ENCODE results near the gene SEPTIN14.
"Not testable (repeated sequence)": the region's sequence is repeated elsewhere in the genome, so short reads cannot be mapped to it uniquely, and the experiment has no call there.

Gene SEPTIN14

DNA sequence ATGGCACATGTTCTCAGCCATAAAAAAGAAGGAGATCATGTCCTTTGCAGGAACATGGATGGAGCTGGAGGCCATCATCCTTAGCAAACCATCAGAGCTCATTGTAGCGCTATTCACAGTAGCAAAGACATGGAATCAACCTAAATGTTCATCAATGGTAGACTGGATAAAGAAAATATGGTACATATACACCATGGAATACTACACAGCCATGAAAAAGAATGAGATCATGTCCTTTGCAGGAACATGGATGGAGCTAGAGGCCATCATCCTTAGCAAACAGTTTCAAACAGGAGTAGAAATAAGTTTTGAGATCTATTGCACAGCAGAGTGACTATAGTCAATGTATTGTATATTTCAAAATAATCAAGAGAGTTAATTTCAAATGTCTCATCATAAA, 17.4 kb downstream of the SEPTIN14 start:
- H3K27ac Mint-ChIP-seq; H3K4me3 Mint-ChIP-seq; ATAC-seq (replicated peaks); H3K9me3 Mint-ChIP-seq; H3K36me3 Mint-ChIP-seq (ENCODE audit: insufficient read depth); DNase-seq; H3K4me1 Mint-ChIP-seq (ENCODE audit: low read depth in 2 of 2); H3K27me3 Mint-ChIP-seq: not testable (repeated sequence)

DNA sequence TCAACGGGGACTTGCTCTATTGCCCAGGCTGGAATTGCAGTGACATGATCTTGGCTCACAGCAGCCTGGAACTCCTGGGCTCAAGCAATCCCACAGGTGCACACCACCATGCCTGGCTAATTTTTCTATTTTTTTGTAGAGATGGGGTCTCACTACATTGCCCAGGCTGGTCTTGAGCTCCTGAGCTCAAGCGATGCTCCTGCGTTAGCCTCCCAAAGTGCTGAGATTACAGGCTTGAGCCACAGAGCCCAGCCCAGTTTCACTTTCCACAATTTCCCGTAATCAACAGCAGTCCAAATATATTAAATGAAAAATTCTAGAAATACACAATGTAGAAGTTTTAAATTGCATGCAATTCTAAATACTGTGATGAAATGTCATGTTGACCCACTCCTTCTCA, 24.0 kb downstream of the SEPTIN14 start:
- H3K9me3 Mint-ChIP-seq = no peaks in the 10 kb centered on the region
- DNase-seq = no peak
- peaks cover 0 to 7% of the 10 kb centered on the region in 2 donors for H3K27me3 Mint-ChIP-seq
- no peak for ATAC-seq (replicated peaks)
- H3K27ac Mint-ChIP-seq = no peak overlapping the region
- H3K36me3 Mint-ChIP-seq (ENCODE audit: insufficient read depth) = no peaks in the 10 kb centered on the region
- H3K4me1 Mint-ChIP-seq (ENCODE audit: low read depth in 2 of 2) = no peaks in the 10 kb centered on the region
- H3K4me3 Mint-ChIP-seq = no peak overlapping the region

DNA sequence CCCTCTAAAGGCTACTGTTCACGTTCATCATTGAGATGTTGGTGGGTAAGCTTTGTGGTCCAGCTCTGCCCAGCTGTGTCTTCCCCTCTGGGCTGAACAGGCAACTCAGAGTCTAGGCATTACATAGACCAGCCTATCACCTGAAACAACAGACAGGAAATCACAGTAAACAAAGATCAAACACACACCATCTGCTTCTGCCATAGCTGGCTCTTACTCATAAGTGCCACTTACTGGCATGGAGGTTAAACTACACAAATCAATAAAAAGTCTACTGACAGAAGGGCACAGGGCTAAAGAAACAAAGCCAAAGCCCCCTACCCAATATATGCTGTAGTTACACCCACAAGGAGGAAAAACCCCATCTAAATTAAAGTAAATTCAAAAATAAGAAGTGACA, 35.0 kb downstream of the SEPTIN14 start:
- no peak overlapping the region for H3K27ac Mint-ChIP-seq

DNA sequence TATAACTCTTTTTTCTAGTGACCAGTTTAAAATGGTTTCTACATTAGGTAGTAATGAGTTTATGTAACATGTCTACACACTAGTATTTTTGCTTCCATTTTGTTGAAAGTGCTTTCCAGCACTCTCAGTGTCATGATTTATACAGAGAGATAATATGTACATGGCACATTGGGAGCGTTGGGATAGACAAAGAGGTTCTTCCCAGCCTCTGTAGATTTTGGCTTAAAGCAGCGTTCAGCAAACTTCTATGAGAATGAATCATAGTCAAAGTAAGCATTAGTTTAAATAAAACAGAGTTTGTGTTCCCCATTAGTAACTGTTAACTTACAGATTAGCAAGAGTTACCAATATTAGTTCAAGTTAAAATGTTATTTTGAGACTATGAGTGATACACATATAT, 43.9 kb downstream of the SEPTIN14 start:
- Mint-ChIP-seq H3K9me3 (peaks cover 4 to 6% of the 10 kb centered on the region in 2 donors), H3K27ac (no peak overlapping the region), H3K36me3 (ENCODE audit: insufficient read depth) (no peaks in the 10 kb centered on the region), H3K4me1 (ENCODE audit: low read depth in 2 of 2) (no peaks in the 10 kb centered on the region), H3K27me3 (peaks cover 23 to 30% of the 10 kb centered on the region in 2 donors), H3K4me3 (no peak overlapping the region)
- ATAC-seq (replicated peaks) = no peak
- no peak for DNase-seq

More for the DNA sequence above, 35.0 kb downstream of the SEPTIN14 start:
- H3K4me3 Mint-ChIP-seq = no peak overlapping the region
- peaks cover under 1 to 6% of the 10 kb centered on the region in 2 donors for H3K27me3 Mint-ChIP-seq
- H3K36me3 Mint-ChIP-seq (ENCODE audit: insufficient read depth) = no peaks in the 10 kb centered on the region
- no peak for DNase-seq
- peaks cover 10 to 16% of the 10 kb centered on the region in 2 donors for H3K9me3 Mint-ChIP-seq
- ATAC-seq (replicated peaks) = no peak
- no peaks in the 10 kb centered on the region for H3K4me1 Mint-ChIP-seq (ENCODE audit: low read depth in 2 of 2)

DNA sequence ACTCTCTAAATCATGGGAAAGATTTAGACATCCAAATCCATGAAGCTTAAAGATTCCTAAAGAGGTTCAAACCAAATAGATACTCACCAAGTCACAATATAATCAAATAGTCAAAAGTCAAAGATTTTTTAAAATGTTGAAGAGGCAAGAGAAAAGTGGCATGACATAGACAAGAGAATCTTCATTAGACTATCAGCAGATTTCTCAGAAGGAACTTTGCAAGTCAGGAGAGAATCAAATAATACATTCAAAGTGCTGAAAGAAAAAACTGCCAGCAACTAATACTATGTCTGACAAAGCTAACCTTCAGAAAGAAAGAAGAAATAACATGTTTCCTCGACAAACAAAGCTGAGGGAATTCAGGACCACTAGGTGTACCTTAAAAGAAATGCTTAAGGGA, 65.3 kb downstream of the SEPTIN14 start:
- H3K4me3 Mint-ChIP-seq; H3K9me3 Mint-ChIP-seq; ATAC-seq (replicated peaks); H3K36me3 Mint-ChIP-seq (ENCODE audit: insufficient read depth); H3K27me3 Mint-ChIP-seq; H3K4me1 Mint-ChIP-seq (ENCODE audit: low read depth in 2 of 2); DNase-seq; H3K27ac Mint-ChIP-seq: not testable (repeated sequence)

DNA sequence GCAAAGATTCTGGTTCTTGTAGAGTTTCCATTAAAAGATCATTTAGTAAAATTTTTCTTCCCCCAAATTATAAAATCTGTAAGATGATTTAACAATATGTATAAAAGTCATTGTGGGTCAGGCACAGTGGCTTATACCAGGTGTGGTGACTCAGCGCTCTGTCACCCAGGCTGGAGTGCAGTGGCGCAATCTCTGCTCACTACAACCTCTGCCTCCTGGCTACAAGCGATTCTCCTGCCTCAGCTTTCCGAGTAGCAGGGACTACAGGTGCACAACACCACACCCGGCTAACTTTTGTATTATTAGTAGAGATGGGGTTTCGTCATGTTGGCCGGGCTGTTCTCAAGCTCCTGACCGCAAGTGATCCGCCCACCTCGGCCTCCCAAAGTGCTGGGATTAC, 68.0 kb downstream of the SEPTIN14 start:
- H3K27me3 Mint-ChIP-seq = peaks cover 0 to 20% of the 10 kb centered on the region in 2 donors
- H3K4me3 Mint-ChIP-seq = no peak overlapping the region
- H3K9me3 Mint-ChIP-seq = peaks cover 0 to 4% of the 10 kb centered on the region in 2 donors
- no peaks in the 10 kb centered on the region for H3K4me1 Mint-ChIP-seq (ENCODE audit: low read depth in 2 of 2)
- DNase-seq (no peak), ATAC-seq (replicated peaks) (no peak)
- H3K36me3 Mint-ChIP-seq (ENCODE audit: insufficient read depth) = peaks cover 3% of the 10 kb centered on the region
- H3K27ac Mint-ChIP-seq = no peak overlapping the region

DNA sequence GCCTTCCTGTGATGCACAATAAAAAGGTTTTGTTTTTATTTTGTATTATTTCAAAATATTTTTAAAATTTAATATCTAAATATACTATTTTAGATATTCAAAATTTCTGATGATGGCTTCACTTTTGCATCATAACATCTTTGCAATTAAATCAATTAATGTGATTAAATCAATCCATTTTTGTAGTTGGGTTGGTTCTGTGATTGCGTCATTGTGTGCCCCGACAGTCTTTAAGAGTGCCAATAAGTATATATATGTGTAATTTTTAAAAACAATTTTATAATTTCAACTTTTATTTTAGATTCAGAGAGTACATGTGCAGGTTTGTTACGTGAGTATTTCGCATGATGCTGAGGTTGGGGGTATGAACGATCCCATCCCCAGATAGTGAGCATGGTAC, 70.5 kb downstream of the SEPTIN14 start:
- H3K9me3 Mint-ChIP-seq = peaks cover 0 to 4% of the 10 kb centered on the region in 2 donors
- no peak overlapping the region for H3K4me3 Mint-ChIP-seq
- no peak overlapping the region for H3K27ac Mint-ChIP-seq
- no peaks in the 10 kb centered on the region for H3K4me1 Mint-ChIP-seq (ENCODE audit: low read depth in 2 of 2)
- H3K27me3 Mint-ChIP-seq = peaks cover 0 to 20% of the 10 kb centered on the region in 2 donors
- no peak for DNase-seq
- peaks cover 3% of the 10 kb centered on the region for H3K36me3 Mint-ChIP-seq (ENCODE audit: insufficient read depth)
- ATAC-seq (replicated peaks) = no peak

DNA sequence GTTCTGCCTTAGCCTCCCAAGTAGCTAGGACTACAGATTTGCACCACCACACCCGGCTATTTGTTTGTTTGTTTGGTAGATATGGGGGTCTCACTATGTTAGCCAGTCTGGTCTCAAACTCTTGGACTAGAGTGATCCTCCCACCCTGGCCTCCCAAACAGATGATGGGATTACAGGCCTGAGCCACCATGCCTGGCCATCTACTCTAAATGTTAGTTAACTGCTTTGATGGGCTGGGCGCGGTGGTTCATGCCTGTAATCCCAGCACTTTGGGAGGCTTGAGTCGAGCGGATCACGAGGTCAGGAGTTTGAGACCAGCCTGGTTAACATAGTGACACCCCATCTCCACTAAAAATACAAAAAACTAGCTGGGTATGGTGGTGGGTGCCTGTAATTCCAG, 74.8 kb downstream of the SEPTIN14 start:
- H3K4me1 Mint-ChIP-seq (ENCODE audit: low read depth in 2 of 2) = no peaks in the 10 kb centered on the region
- no peaks in the 10 kb centered on the region for H3K9me3 Mint-ChIP-seq
- no peak overlapping the region for H3K4me3 Mint-ChIP-seq
- peaks cover 0 to 19% of the 10 kb centered on the region in 2 donors for H3K27me3 Mint-ChIP-seq
- peaks cover 3% of the 10 kb centered on the region for H3K36me3 Mint-ChIP-seq (ENCODE audit: insufficient read depth)
- DNase-seq = no peak
- ATAC-seq (replicated peaks) = no peak
- no peak overlapping the region for H3K27ac Mint-ChIP-seq

DNA sequence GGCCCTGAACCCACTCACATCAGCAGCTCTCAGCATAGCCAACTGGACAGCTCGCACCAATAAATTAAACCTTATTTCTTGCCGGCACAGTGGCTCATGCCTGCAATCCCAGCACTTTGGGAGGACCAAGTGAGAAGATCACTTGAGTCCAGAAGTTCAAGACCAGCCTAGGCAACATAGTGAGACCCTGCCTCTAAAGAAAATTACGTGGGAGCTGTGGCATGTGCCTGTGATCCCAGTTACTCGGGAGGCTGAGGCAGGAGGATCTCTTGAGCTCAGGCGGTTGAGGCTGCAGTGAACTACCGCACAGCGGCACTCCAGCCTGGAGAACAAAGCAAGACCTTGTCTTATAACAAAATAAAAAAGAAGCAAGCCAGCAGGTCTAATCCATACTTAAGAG, 75.7 kb downstream of the SEPTIN14 start:
- Mint-ChIP-seq H3K4me3 (no peak overlapping the region), H3K36me3 (ENCODE audit: insufficient read depth) (peaks cover 3% of the 10 kb centered on the region)

DNA sequence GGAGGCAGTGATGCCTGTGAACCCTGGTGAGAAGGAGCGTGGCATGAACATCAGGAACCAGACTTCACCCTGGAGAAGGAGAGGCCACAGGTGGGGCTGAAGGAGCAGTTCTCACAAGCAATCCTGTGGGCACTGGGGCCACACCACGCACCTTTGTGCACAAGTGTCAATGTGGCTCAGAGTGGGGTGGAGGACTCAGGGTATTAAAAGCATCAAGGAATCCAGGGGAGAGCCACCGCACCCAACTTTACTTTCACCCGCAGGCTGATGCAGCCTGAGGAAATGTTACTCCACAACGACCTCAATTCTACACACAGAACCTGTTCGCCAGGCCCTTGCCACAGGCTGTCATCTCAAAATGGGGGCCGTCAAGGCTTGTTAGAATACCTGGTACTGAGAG, 77.1 kb downstream of the SEPTIN14 start:
- not testable (repeated sequence) for H3K9me3 Mint-ChIP-seq; H3K36me3 Mint-ChIP-seq (ENCODE audit: insufficient read depth); H3K4me1 Mint-ChIP-seq (ENCODE audit: low read depth in 2 of 2); ATAC-seq (replicated peaks); DNase-seq; H3K4me3 Mint-ChIP-seq; H3K27ac Mint-ChIP-seq; H3K27me3 Mint-ChIP-seq

More for the DNA sequence above, 75.7 kb downstream of the SEPTIN14 start:
- H3K27ac Mint-ChIP-seq = no peak overlapping the region
- DNase-seq (no peak), ATAC-seq (replicated peaks) (no peak)
- H3K4me1 Mint-ChIP-seq (ENCODE audit: low read depth in 2 of 2) = no peaks in the 10 kb centered on the region
- H3K27me3 Mint-ChIP-seq = peaks cover 0 to 11% of the 10 kb centered on the region in 2 donors
- no peaks in the 10 kb centered on the region for H3K9me3 Mint-ChIP-seq

DNA sequence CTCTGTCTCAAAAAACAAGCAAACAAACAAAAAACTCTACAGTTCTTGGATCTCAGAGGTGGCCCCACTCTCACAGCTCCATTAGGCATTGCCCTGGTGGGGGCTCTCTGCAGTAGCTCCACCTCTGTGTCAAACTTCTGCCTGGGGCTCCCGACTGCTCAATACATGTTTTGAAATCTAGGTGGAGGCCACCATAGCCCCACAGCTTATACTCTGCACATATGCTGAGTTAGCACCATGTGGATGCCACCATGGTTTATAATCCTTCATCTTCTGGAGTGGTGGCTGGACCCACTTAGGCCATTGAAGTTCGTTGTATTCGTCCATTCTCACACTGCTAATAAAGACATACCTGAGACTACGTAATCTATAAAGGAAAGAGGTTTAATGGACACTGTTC, 78.4 kb downstream of the SEPTIN14 start:
- Mint-ChIP-seq H3K4me1 (ENCODE audit: low read depth in 2 of 2) (no peaks in the 10 kb centered on the region), H3K4me3 (no peak overlapping the region), H3K27ac (no peak overlapping the region), H3K36me3 (ENCODE audit: insufficient read depth) (peaks cover 3% of the 10 kb centered on the region), H3K9me3 (no peaks in the 10 kb centered on the region), H3K27me3 (no peaks in the 10 kb centered on the region)
- ATAC-seq (replicated peaks) = no peak
- no peak for DNase-seq

DNA sequence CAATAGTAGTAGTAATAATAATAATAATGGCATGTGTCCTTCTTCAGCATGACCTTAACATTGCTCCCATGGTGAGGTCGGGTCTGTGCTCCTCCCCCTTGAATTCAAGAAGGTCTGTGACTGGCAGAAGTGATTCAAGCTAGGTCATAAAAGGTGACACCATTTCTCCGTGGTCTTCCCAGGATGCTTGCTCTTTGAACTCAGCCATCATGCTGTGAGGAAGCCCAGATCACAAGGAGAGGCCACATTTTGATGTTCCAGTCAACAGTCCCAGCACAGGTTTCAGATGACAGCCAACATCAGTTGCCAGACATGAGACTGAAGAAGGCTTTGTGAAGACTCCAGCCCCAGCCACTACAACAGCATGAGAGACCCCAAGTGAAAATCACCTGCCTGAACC, 83.9 kb downstream of the SEPTIN14 start:
- DNase-seq = no peak
- H3K27ac Mint-ChIP-seq = no peak overlapping the region
- ATAC-seq (replicated peaks) = no peak
- no peaks in the 10 kb centered on the region for H3K4me1 Mint-ChIP-seq (ENCODE audit: low read depth in 2 of 2)
- H3K9me3 Mint-ChIP-seq = no peaks in the 10 kb centered on the region
- H3K4me3 Mint-ChIP-seq = no peak overlapping the region
- peaks cover 9% of the 10 kb centered on the region for H3K36me3 Mint-ChIP-seq (ENCODE audit: insufficient read depth)
- H3K27me3 Mint-ChIP-seq = no peaks in the 10 kb centered on the region

DNA sequence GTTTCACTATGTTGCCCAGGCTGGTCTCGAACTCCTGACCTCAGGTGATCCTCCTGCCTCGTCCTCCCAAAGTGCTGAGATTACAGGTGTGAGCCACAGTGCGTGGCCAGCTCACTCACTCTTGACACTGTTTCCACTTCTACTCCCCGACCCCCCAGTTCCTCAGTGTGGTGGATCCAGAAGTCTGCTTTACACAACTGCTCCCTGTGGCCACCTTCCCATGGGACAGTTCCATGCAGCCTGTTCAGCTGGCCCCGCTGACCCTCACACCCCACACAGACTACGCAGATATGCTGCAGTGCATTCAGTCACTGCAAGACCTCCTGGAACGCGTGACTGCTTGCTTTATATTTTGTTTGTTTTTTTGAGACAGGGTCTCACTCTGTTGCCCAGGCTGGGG, 86.4 kb downstream of the SEPTIN14 start:
- Mint-ChIP-seq H3K4me3 (no peak overlapping the region), H3K9me3 (no peaks in the 10 kb centered on the region), H3K36me3 (ENCODE audit: insufficient read depth) (peaks cover 9% of the 10 kb centered on the region), H3K4me1 (ENCODE audit: low read depth in 2 of 2) (no peaks in the 10 kb centered on the region), H3K27me3 (no peaks in the 10 kb centered on the region), H3K27ac (no peak overlapping the region)
- ATAC-seq (replicated peaks) = no peak
- no peak for DNase-seq

DNA sequence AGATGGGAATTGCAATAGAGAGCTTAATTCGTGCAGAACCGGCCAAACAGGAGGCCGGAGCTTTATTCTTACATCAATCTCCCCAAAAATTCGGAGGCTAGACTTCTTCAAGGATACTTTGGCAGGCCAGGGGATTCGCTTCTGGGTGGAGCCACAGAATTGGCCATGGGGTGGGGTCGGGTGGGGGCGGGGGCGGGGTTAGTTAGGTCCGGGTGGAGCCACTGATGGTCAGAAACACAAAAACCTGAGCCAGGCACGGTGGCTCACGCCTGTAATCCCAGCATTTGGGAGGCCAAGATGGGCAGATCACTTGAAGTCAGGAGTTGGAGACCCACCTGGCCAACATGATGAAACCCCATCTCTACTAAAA, 87.5 kb downstream of the SEPTIN14 start:
- H3K9me3 Mint-ChIP-seq = no peaks in the 10 kb centered on the region
- H3K4me3 Mint-ChIP-seq = no peak overlapping the region
- no peak for ATAC-seq (replicated peaks)

More for the DNA sequence above, 87.5 kb downstream of the SEPTIN14 start:
- Mint-ChIP-seq H3K36me3 (ENCODE audit: insufficient read depth) (peaks cover 6% of the 10 kb centered on the region), H3K4me1 (ENCODE audit: low read depth in 2 of 2) (no peaks in the 10 kb centered on the region), H3K27ac (no peak overlapping the region), H3K27me3 (no peaks in the 10 kb centered on the region)
- no peak for DNase-seq
